ENCODE data around the gene DNAJC3. TPM values are rescaled to one million over a fixed set of nuclear protein-coding genes. Genes with fewer than 3 reads are reported as not detected.

The DNAJC3 gene
- total and polyA plus RNA-seq, 4 donors = 32.0 to 121 (median 37.1) TPM

- no peak for TF ChIP-seq REST (IDR thresholded peaks at IDR 0.05)
- TF ChIP-seq ATF3 (IDR thresholded peaks at IDR 0.05) = no peak
- no peak for TF ChIP-seq FOXA1 (IDR thresholded peaks at IDR 0.05)
Measured at GRCh38 chr13:95726876-95727275, 49.9 kb downstream of the DNAJC3 start (continued).

GRCh38 chr13:95728957-95729356, 52.0 kb downstream of the DNAJC3 start:
- Histone ChIP-seq H3K9me3 (ENCODE audit: control insufficient read depth in 4 of 4, low read length in 3 of 4) (peaks cover 0 to 5% (median under 1%) of the 10 kb centered on the region in 4 donors), H3K4me1 (ENCODE audit: control insufficient read depth in 4 of 4, insufficient read depth in 4 of 4, low read length in 3 of 4) (no peaks in the 10 kb centered on the region), H3K4me3 (ENCODE audit: low read depth in 1 of 3, low read length in 3 of 3) (no peak overlapping the region), H3K9ac (ENCODE audit: low read depth in 1 of 2, low read length in 2 of 2) (no peak overlapping the region), H3K36me3 (ENCODE audit: control insufficient read depth in 4 of 4, insufficient read depth in 3 of 4, low read depth in 1 of 4, low read length in 3 of 4) (peaks cover 0 to 8% (median 4%) of the 10 kb centered on the region in 4 donors), H3K27me3 (ENCODE audit: control insufficient read depth in 4 of 4, insufficient read depth in 4 of 4, low read length in 3 of 4) (no peaks in the 10 kb centered on the region), H3K27ac (ENCODE audit: low read depth in 1 of 2, low read length in 2 of 2) (no peak overlapping the region)
- DNase-seq (ENCODE audit: low spot score) = no peak
- TF ChIP-seq SP1 (IDR thresholded peaks at IDR 0.05) = no peak
- no peak for TF ChIP-seq NR2F2 (IDR thresholded peaks at IDR 0.05)
- no peak for TF ChIP-seq JUND (IDR thresholded peaks at IDR 0.05)
- TF ChIP-seq HNF4A (conservative IDR thresholded peaks at IDR 0.05) = no peak
- no peak for TF ChIP-seq MAX (IDR thresholded peaks at IDR 0.05)
- TF ChIP-seq HNF4G (IDR thresholded peaks at IDR 0.05) = no peak
- TF ChIP-seq ZBTB33 (IDR thresholded peaks at IDR 0.05) = no peak
- no peak for TF ChIP-seq RXRA (IDR thresholded peaks at IDR 0.05)
- no peak for TF ChIP-seq CTCF (IDR thresholded peaks at IDR 0.05; ENCODE audit: low read depth, low read length, missing input control)
- no peak for TF ChIP-seq FOXA2 (IDR thresholded peaks at IDR 0.05)
- no peak for TF ChIP-seq FOXA1 (IDR thresholded peaks at IDR 0.05)
- TF ChIP-seq REST (IDR thresholded peaks at IDR 0.05) = no peak
- no peak for TF ChIP-seq YY1 (IDR thresholded peaks at IDR 0.05)
- TF ChIP-seq ATF3 (IDR thresholded peaks at IDR 0.05) = no peak
- 46% methylated on average over 2 of the region's 2 CpGs for WGBS

Data from liver (tissue), 9 donors.